ENCODE data around the gene INHBC. TPM values are rescaled to one million over a fixed set of nuclear protein-coding genes. Genes with fewer than 3 reads are reported as not detected.
A peak's percentile ranks its signal among the peaks of the same experiment; 100 is the strongest.

The INHBC gene, protein sequence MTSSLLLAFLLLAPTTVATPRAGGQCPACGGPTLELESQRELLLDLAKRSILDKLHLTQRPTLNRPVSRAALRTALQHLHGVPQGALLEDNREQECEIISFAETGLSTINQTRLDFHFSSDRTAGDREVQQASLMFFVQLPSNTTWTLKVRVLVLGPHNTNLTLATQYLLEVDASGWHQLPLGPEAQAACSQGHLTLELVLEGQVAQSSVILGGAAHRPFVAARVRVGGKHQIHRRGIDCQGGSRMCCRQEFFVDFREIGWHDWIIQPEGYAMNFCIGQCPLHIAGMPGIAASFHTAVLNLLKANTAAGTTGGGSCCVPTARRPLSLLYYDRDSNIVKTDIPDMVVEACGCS
- total RNA-seq (2021; ENCODE audit: unreplicated experiment) (0.20 TPM), Bru-seq, nascent RNA (percentile 28 among the genes with signal in this experiment), BruChase-seq, experiment 1, labeled RNA remaining after a 6-hour chase (percentile 26 among the genes with signal in this experiment), BruChase-seq, experiment 2, labeled RNA remaining after a 2-hour chase (percentile 26 among the genes with signal in this experiment)
- polyA plus RNA-seq (2012) = 0.36 and 0.44 TPM in 2 replicates
- long read RNA-seq = 0 reads

DNA sequence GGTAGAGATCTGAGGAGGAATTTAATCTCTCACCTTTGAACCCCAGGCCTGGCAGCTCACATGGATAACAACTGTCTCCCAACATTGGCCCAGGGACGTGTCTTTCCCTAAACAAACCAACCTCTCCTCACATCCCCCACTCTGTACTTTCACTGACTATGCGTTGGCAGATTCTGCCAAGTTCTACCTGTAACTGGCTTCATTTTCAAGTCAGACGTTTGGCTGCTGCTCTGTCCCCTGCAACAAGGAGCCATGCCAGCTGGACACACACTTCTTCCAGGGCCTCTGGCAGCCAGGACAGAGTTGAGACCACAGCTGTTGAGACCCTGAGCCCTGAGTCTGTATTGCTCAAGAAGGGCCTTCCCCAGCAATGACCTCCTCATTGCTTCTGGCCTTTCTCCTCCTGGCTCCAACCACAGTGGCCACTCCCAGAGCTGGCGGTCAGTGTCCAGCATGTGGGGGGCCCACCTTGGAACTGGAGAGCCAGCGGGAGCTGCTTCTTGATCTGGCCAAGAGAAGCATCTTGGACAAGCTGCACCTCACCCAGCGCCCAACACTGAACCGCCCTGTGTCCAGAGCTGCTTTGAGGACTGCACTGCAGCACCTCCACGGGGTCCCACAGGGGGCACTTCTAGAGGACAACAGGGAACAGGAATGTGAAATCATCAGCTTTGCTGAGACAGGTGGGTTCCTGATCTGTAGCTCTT is at the start of gene INHBC:
TSS of gene INHBC (plus strand) at position 268 of the 707 bp plus-strand sequence. CDS start at position 371, 103 bp downstream.
- no peak for TF ChIP-seq POLR2AphosphoS5 (IDR thresholded peaks at IDR 0.05; ENCODE audit: low read depth, low read length)
- no peak for TF ChIP-seq ELF1 (IDR thresholded peaks at IDR 0.05; ENCODE audit: borderline replicate concordance, low read depth)
- TF ChIP-seq ATF3 (IDR thresholded peaks at IDR 0.05) = no peak
- TF ChIP-seq CTCF (IDR thresholded peaks at IDR 0.05 in 2 of 3, conservative IDR thresholded peaks at IDR 0.05 in 1 of 3; ENCODE audit: borderline replicate concordance in 1 of 3, insufficient read depth in 1 of 3, low read depth in 2 of 3, low read length in 2 of 3) = no peak
- intact Hi-C loops (cut with micrococcal nuclease) = no loop called here
- ChIA-PET POLR2A (no interaction called here), CTCF (no interaction called here), RAD21 (ENCODE audit: low non-redundant PET in 1 of 2, low total read pairs in 2 of 2, uncharacterized antibody in 2 of 2, unreplicated experiment in 2 of 2) (no interaction called here)
- BruUV-seq (replicated peaks) = no TSS peak
- H3K79me2 ChIP-seq (ENCODE audit: insufficient read depth, low read length) = peaks cover 7% of the 10 kb centered on the region
- H3K4me1 ChIP-seq (ENCODE audit: control insufficient read depth in 1 of 2, insufficient read depth in 2 of 2, low read length in 2 of 2) = peaks cover 4 to 14% of the 10 kb centered on the region in 2 experiments; a peak in 3 of 4 replicates
- H3K9me2 ChIP-seq (ENCODE audit: insufficient read depth) = no peaks in the 10 kb centered on the region
- no peak within 1 kb of the TSS for H3K9ac ChIP-seq (ENCODE audit: low read length)
- no peak within 1 kb of the TSS for H3K4me3 ChIP-seq (replicated peaks in 1 of 2; ENCODE audit: low read depth in 1 of 2, low read length in 2 of 2)
- H3K9me3 ChIP-seq (ENCODE audit: control insufficient read depth in 1 of 2, insufficient read depth in 1 of 2, low read depth in 1 of 2, low read length in 2 of 2) = no peaks in the 10 kb centered on the region
- no peak within 1 kb of the TSS for H3K4me2 ChIP-seq (ENCODE audit: low read length)
- H3K27ac ChIP-seq (ENCODE audit: low read depth, low read length) = no peak within 1 kb of the TSS
- H3K27me3 ChIP-seq (ENCODE audit: insufficient read depth, low read length) = no peaks in the 10 kb centered on the region
- no peaks in the 10 kb centered on the region for H3K36me3 ChIP-seq (ENCODE audit: control insufficient read depth in 1 of 2, insufficient read depth in 2 of 2, low read length in 2 of 2)
- ATAC-seq (no peak), DNase-seq (ENCODE audit: low read depth, low spot score) (no peak)
- H4K20me1 ChIP-seq (ENCODE audit: insufficient read depth) = no peaks in the 10 kb centered on the region
- no peak within 1 kb of the TSS for H2AFZ ChIP-seq (ENCODE audit: low read depth, low read length, poor library complexity, severe bottlenecking)
